Eye (tissue), 1 donor: ENCODE data around the gene C1orf198.

Source experiments
- DNase-seq: peaks from one replicate; pipeline ENCODE4 v3.0.0-alpha.2; 2015

Gene C1orf198

GRCh38 chr1:230807029-230807428, 61.3 kb downstream of the C1orf198 start:
- no peak for DNase-seq

- no peak for DNase-seq
These were observed 61.8 kb downstream of the C1orf198 start for GRCh38 chr1:230806552-230806951.

GRCh38 chr1:230804396-230804795, 63.9 kb downstream of the C1orf198 start:
- DNase-seq, result no peak

GRCh38 chr1:230800891-230801840, 67.2 kb downstream of the C1orf198 start:
- DNase-seq, result no peak

DNA sequence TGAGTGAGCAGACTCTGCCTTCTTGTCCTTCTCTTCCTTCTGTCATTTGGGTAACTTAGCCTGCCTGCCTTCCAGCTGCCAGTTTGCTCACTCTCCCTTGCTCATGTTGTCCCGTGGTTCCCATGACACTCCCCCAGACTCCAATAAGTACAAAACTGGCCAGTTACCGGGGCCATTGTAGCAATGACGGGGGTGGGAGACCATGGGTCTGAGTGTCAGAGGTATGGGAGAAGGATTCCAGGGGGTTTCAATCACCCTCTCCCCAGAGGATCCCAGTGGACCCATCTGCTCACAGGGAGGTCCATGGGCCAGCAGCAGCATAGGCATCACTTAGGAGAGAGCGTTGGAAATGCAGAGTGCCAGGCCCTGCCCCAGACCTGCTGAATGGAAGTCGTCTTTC, 69.8 kb downstream of the C1orf198 start:
- no peak for DNase-seq

GRCh38 chr1:230797942-230798365, 70.4 kb downstream of the C1orf198 start:
- peak; percentile 87 for DNase-seq

- DNase-seq, result no peak
These were observed 70.9 kb downstream of the C1orf198 start for GRCh38 chr1:230797376-230797920.

- DNase-seq, result no peak
These were observed 71.7 kb downstream of the C1orf198 start for GRCh38 chr1:230796626-230797025.

DNA sequence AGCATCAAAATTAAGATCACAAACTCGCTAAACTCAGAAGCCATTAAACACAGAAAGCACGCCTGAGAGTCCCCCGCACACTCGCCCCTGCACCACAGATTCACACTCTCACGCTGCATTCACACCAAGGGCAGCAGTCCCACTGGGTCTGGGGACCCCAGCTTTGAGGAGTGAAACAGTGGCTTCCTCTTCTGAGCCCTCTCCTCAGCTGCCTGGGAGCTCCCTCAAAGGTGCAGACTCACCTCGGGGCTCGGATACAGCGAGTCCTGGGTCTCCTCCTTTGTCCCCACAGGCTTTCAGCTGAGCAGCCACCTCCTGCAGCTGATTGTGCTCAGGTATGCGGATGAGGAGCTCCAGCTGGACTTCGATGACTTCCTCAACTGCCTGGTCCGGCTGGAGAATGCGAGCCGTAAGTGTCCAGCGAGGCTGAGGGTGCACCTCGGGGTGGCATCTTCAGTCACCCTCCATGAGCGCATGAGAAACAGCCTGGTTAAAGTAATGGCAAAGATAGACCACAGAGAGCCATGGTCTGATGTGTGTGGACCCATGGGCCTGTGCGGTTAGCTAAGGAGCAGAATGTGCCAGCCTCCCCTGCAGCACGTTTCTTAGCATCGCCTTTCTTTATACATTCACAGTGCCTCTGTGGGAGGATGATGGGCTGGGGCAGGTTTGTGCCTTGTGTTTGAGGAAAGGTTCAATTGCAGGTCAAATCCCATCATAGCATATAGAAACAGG, 73.3 kb downstream of the C1orf198 start:
- DNase-seq, result no peak

GRCh38 chr1:230794431-230794830, 73.9 kb downstream of the C1orf198 start:
- DNase-seq, result no peak

GRCh38 chr1:230793463-230793745, 74.9 kb downstream of the C1orf198 start:
- DNase-seq, result no peak

- DNase-seq, result no peak
These were observed 75.4 kb downstream of the C1orf198 start for GRCh38 chr1:230792691-230793462.

- DNase-seq, result no peak
These were observed 76.2 kb downstream of the C1orf198 start for GRCh38 chr1:230791986-230792564.

DNA sequence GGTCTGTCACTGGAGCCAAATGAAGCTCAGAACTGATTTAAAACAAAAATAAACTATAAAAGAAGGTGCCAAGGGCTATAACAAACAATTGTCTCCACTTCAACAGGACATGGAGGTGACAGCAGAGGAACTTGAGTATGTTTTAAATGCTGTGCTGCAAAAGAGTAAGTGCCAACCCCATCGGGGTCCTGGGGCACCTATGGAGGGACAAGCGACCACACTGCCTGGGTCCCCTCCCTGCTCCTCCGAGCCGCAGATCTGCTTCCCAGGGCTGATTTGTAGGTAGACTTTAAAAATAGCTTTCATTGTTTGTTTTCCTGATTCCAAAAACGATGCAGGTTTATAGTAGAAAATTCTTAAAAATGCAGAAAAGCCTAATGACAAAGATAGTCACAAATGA, 78.3 kb downstream of the C1orf198 start:
- DNase-seq, result no peak

GRCh38 chr1:230788561-230789275, 79.6 kb downstream of the C1orf198 start:
- no peak for DNase-seq

DNA sequence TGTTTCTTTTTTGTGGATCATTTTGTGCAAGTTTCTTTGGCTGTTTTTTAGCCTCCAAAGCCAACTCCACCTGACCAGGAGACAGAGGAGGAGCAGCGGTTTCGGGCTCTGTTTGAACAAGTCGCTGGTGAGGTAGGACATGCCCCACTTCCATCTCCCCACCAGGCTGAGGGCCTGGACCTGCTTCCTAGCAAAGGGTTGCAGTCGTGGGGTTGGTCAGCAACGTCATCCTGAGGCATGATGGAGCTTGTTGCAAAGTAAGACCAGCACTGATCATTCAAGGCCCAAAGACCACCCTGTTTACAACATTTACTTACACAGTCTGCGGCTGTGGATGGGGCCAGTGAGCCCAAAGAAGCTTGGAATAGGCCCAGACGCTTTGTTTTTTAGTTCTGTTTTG, 80.8 kb downstream of the C1orf198 start:
- no peak for DNase-seq
